ENCODE data around the gene NELFB.

The NELFB gene

DNA sequence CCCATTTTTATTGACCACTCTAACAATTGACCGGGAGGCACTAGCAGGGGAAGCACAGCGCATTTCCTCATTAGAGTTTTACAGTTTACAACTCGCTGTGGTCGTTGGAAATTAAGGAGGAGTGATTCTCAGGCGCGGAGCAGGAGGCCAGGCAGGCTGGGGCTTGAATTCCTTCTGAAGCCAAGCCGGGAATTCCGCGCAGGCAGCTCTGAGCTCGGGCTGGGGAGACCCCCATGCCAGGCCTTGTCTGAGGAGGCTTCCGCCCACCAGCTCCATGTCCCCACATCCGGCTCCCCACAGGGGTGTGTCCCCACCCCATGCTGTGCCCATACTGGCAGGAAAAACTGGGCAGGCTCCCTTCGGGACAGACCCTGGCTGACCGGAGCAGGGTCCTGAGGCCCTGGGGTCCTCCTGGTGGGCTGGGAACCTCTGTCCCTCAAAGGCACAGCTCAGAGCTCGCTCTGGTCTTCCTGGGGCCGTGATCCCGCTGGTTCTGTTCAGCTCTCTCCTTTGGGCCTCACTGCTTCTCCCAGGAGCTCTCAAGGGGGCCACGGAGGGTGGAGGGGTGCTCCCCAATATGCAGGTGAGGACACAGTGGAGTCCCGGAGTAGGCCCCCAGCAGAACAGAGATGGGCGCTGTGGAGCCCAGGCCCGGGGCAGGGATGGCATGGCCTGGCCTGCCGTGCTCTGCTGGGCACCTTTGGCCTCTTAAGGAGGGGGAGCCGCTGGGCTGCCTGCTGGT lies 48.2 kb downstream of the NELFB start:
- no peak for DNase-seq (ENCODE audit: low read depth)

DNA sequence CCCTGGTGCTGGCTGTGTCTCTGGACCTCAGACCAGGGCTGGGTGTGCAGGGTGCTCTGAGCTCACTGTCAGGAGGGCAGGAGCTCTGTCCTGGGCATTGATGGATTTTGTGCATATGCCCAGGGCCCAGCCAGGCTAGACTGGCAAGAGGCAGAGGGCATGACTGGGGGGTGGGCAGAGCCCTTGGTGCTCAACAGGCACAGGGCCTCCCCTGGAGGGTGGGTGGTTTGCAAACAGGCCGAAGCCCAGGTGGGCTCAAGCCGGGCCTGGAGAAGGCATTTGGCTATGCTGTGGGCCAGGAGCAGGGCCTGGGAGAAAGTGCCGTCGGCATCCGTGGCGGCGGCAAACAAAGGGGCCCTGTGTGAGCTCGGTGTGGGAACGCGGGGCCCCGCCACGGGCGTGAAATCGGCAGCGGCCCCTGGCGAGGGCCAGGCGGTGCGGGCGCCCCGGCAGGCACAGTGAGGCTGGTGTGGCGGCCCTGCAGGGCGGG lies 48.8 kb downstream of the NELFB start:
- DNase-seq (ENCODE audit: low read depth): no peak

DNA sequence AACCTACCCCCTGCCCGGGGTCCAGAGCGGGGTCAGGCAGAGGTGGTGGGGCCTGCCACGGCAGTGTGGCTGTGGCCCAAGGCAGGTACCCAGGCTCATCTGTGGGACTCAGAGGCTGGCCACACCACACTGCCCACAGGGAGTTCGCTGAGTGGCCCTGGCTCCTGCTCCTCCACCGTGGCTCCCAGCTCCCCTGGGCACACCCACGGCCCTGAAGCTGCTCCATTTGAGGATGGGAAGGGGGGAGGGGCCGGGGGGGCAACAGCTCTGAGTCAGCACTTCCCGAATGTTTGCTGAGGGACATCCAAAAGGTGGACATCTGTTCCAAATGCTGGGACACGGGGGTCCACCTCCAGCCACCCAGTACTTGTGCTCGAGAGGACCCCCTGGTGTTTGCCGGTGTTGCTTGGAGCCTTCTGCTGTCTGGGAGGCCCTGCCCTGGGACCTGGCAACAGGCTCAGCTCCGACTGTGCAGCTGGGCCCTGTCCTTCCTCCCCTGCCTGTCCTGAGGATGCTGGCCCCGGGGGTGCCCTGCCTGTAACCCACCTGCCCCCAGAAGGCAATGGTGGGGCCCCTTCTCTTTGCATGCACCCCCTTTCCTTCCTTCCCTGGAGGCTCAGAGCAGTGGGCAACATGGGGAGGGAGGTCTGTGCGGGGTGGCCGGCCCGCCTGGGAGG lies 49.4 kb downstream of the NELFB start:
- DNase-seq (ENCODE audit: low read depth): no peak

GRCh38 chr9:137305060-137305797 lies 50.1 kb downstream of the NELFB start:
- DNase-seq (ENCODE audit: low read depth): no peak

- no peak for DNase-seq (ENCODE audit: low read depth)
Measured at GRCh38 chr9:137305798-137306065, 50.6 kb downstream of the NELFB start.

DNA sequence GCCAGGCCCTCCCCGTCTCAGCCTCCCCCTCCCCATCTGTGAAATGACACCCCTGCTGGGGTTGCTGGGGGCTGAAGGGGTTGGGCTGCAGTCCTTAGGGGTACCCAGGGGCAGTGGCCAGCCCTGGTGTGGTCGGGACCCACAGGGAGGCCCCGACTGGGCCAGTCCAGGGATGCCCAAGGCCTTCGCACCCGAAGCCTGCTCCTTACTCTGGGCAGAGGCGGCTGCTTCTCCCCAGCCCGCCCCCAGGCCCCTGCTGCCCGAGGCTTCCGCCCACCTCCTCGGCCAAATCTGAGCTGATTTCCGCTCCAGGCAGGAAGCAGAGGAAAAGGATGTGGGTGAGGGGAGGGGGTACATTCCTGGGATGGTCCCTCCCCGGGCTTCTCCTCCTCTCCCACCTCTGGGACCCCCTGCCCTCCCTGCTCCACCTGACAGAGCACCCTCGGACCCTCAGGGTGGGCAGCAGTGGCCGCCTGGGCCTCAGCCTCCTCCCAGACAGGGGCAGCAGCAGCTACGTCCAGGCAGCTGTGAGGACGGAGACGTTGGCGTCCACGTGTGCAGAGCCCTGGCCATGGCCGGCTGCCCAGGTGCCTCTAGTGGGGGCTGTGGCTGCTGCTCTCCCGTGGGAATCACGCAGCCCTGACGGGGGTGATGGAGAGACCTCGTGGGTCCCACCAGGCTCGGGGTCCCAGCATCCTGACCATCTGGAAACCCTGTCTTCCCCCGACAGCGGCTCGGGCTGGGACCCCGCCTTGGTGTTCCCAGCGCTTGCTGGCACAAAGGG lies 51.1 kb downstream of the NELFB start:
- no peak for DNase-seq (ENCODE audit: low read depth)

GRCh38 chr9:137306850-137307254 lies 51.7 kb downstream of the NELFB start:
- DNase-seq (ENCODE audit: low read depth): no peak

DNA sequence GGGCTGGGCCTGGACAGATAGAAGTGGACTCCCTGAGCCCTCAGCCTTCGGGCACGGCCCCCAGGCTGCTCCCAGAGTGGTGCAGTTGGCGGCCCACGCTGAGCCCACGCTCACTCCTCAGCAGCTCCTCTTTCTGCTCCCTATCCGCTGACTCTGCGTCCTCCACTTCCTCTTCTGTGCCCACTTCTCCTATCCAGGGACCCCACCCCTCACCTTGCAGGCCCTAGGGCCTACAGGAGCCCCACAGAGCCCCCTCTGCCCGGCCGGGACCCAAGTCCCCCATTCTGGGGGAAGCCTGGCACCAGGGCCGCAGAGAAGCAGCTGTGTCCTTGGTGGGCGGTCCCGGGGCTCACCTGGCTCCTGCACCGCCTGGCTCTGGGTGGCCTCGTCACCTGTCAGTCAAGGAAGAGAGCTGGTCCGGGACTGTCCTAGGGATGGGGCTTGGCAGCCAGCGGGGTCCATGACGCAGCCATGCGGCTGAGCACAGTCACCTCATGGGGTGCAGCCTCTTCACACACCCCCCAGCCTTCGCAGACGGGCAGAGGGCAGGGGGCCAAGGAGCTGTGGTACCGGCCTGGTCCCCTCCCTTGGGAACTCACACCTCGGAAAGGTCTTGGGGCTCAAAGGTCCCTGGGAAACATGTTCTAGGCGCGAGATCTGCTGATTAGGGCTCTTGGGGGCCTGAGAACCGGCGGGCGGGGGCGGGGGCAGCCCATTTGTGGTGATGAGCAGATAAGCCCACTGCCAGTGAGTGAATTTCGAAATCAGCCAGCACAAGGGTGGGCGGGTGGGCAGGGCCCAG lies 52.3 kb downstream of the NELFB start:
- DNase-seq (ENCODE audit: low read depth): no peak

DNA sequence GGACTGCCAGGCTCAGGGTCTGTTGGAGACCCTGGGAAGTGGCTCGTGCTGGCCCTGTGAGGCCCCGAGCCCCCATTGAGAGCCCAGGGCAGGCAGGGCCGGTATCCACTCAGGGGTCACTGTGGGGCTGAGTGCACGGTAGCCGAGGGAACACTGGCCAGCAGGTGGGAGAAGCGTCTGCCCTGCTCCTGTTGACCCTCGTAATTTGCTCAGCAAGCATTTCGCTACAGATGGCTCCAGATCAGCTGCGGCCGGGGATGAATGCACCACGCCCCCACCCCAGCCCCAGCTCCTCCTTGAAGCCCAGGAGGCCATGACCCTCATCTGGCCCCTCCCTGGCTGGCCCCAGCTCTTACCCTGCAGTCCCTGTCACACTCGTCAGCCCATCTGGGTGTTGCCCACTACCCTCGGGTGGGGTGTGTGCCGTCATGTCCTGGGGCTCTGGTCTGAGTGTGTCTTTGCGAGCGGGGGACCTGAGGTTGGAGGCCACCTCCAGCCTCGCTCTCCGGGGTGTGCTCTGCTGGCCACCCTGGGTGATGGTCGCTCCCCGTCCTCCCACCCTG lies 53.0 kb downstream of the NELFB start:
- no peak for DNase-seq (ENCODE audit: low read depth)

GRCh38 chr9:137309368-137310188 lies 54.5 kb downstream of the NELFB start:
- no peak for DNase-seq (ENCODE audit: low read depth)

- no peak for DNase-seq (ENCODE audit: low read depth)
Measured at GRCh38 chr9:137310189-137311052, 55.3 kb downstream of the NELFB start.

DNA sequence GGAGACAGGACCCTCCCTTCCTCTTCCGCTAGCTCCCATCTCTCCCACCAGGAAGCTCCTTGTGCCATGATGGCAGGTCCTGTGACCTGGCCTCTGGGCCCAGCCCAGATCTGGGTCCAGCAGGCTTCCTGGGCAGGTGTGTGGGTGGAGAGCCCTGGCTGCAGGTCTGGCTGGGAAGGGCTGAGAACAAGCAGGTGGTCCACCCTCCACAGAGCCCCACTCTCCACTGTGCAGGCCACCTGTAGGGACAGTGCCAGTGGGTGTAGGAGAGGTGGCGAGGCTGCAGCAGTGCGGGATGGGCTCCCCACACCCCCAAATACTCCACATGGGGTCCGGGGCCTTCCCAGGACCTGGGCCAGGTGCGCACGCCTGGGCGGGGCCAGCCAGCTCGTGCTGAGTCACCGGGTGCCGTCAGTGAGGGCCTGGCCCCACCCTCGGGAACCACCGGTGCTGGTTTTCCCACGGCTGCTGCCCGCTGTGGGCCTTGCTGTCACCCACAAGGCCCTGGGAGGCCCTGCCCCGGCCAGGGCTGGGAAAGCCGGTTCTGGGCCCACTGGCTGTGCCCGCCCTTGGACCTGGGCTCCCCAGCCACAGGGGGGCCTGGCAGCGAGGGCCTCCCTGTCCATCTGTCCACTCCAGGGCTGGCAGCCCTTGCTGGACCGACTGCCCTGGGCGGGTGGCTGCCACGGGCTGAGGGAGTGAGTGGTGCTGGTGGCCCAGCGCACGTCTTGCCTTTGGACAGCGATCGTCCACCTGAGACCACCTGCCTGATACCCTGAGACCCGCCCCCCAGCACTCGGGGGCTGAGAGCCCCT lies 56.3 kb downstream of the NELFB start:
- DNase-seq (ENCODE audit: low read depth): no peak

GRCh38 chr9:137311986-137312851 lies 57.1 kb downstream of the NELFB start:
- DNase-seq (ENCODE audit: low read depth): no peak

DNA sequence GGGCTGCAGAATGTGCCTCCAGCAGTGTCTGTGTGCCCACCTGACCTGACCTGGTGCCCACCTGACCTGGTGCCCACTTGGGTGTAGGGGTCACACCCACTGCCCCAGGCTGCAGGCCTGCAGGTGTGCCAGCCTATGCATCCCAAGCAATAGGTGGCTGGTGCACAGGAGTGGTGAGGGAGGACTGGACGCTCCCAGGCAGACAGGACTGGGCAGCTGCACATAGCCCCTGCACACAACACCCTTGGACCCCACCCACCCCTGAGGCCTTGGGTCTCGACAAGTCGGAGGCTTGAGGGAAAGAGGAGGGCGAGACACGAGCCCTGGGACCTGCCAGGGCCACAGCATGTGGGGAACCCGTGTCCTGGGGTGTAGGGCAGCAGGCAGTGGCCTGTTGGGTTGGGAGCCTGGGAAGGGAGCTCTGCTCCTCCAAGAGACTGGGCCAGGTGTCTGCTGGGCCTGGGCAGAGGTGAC lies 57.8 kb downstream of the NELFB start:
- no peak for DNase-seq (ENCODE audit: low read depth)

DNA sequence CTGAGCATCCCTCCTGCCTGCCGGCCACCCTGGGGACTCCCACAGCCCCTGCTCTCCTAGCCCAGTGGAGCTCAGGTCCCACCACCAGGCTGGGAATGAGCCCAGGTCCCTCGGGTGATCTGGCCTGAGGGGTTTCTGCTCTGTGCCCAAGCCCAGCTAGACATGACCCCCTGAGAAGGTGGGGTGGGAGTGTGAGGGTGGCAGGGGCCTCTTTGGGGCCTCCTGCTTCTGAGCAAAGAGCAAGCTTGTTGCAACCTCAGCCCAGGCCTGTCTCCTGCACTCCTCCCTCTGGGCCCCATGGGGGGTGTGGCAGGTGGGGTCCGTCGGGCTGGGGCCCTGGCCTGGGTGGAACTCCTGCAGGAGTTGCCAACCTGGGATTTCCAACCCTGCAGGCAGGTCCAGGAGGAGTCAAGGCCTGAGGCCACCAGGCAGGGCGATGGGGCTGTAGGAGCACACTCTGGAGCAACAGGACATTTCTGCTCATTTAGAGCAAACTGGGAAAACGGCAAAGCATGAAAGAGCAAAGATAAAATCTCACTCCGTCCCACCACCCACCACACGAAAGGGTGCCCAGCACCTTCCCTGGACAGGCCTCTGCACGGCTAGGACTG lies 58.3 kb downstream of the NELFB start:
- DNase-seq (ENCODE audit: low read depth): no peak

- no peak for DNase-seq (ENCODE audit: low read depth)
Measured at GRCh38 chr9:137313956-137314560, 58.9 kb downstream of the NELFB start.

All from stimulated activated CD8-positive, alpha-beta memory T cell treated with anti-CD3 and anti-CD28 coated beads, Interleukin-15, amount 100 ng/mL, for 24 hours (primary cell).